Stimulated activated CD4-positive, alpha-beta T cell treated with anti-CD3 and anti-CD28 coated beads, Interleukin-4, amount 100 ng/mL, for 24 hours (primary cell): ENCODE data around the gene BEND7.
"Not testable (repeated sequence)": the region's sequence is repeated elsewhere in the genome, so short reads cannot be mapped to it uniquely, and the experiment has no call there.

Experiments used
- DNase-seq: peaks from one replicate; pipeline ENCODE4 v3.0.0-alpha.2; 2020

The BEND7 gene

GRCh38 chr10:13528875-13529713 is at the start of gene BEND7:
Gene BEND7 (minus strand): TSS chr10:13529014. CDS start chr10:13528533, 481 bp downstream.
- DNase-seq, result no peak

GRCh38 chr10:13573960-13574359 is 45.1 kb upstream of the BEND7 start:
- no peak for DNase-seq

GRCh38 chr10:13571541-13571940 is 42.7 kb upstream of the BEND7 start:
- no peak for DNase-seq

GRCh38 chr10:13567030-13567429 is 38.2 kb upstream of the BEND7 start:
- DNase-seq, result no peak

- no peak for DNase-seq
Measured at GRCh38 chr10:13564576-13564975, 35.8 kb upstream of the BEND7 start.

GRCh38 chr10:13563481-13564445 is 34.9 kb upstream of the BEND7 start:
- DNase-seq, result no peak

- DNase-seq, result no peak
Measured at GRCh38 chr10:13560597-13560996, 31.8 kb upstream of the BEND7 start.

- DNase-seq, result no peak
Measured at GRCh38 chr10:13559124-13559700, 30.4 kb upstream of the BEND7 start.

GRCh38 chr10:13555884-13556510 is 27.2 kb upstream of the BEND7 start:
- DNase-seq, result no peak

- DNase-seq, result no peak
Measured at GRCh38 chr10:13550802-13551201, 22.0 kb upstream of the BEND7 start.

GRCh38 chr10:13542533-13542932 is 13.7 kb upstream of the BEND7 start:
- no peak for DNase-seq

- DNase-seq, result not testable (repeated sequence)
Measured at GRCh38 chr10:13537985-13538384, 9.2 kb upstream of the BEND7 start.

GRCh38 chr10:13536674-13537366 is 8.0 kb upstream of the BEND7 start:
- peak; percentile 20 for DNase-seq

- DNase-seq, result no peak
Measured at GRCh38 chr10:13535346-13535745, 6.5 kb upstream of the BEND7 start.

GRCh38 chr10:13529714-13529973 is 830 bp upstream of the BEND7 start:
- DNase-seq, result no peak

GRCh38 chr10:13528123-13528874 is 515 bp downstream of the BEND7 start:
- DNase-seq, result no peak

GRCh38 chr10:13527864-13528122 is 1.0 kb downstream of the BEND7 start:
- no peak for DNase-seq

- DNase-seq, result no peak
Measured at GRCh38 chr10:13526948-13527863, 1.6 kb downstream of the BEND7 start.

GRCh38 chr10:13525663-13526062 is 3.2 kb downstream of the BEND7 start:
- DNase-seq, result no peak

- DNase-seq, result no peak
Measured at GRCh38 chr10:13521026-13521425, 7.8 kb downstream of the BEND7 start.

GRCh38 chr10:13520194-13520593 is 8.6 kb downstream of the BEND7 start:
- no peak for DNase-seq
